DMS53 (cell line): ENCODE results near the gene CPSF3.

Experiments
- DNase-seq: peaks from one replicate; lab custom pipeline; 2025; lab: John Stamatoyannopoulos, UW

CPSF3 gene

GRCh38 chr2:9419541-9419940, 3.9 kb upstream of the CPSF3 start:
- no peak for DNase-seq

GRCh38 chr2:9420495-9420894, 3.0 kb upstream of the CPSF3 start:
- DNase-seq: no peak

GRCh38 chr2:9422321-9423099, 944 bp upstream of the CPSF3 start:
- DNase-seq: peak; percentile 73

GRCh38 chr2:9423922-9424272, 443 bp downstream of the CPSF3 start:
- peak; percentile 48 for DNase-seq

- DNase-seq: peak; percentile 44
Observed at GRCh38 chr2:9424447-9425164, 1.2 kb downstream of the CPSF3 start.

GRCh38 chr2:9428965-9429577, 5.6 kb downstream of the CPSF3 start:
- no peak for DNase-seq

- DNase-seq: no peak
Observed at GRCh38 chr2:9430316-9431293, 7.2 kb downstream of the CPSF3 start.

- DNase-seq: no peak
Observed at GRCh38 chr2:9434489-9434888, 11.0 kb downstream of the CPSF3 start.

- no peak for DNase-seq
Observed at GRCh38 chr2:9439536-9439935, 16.1 kb downstream of the CPSF3 start.

GRCh38 chr2:9440058-9440727, 16.7 kb downstream of the CPSF3 start:
- DNase-seq: no peak

- DNase-seq: no peak
Observed at GRCh38 chr2:9441556-9441955, 18.1 kb downstream of the CPSF3 start.

- no peak for DNase-seq
Observed at GRCh38 chr2:9443526-9443925, 20.1 kb downstream of the CPSF3 start.

- no peak for DNase-seq
Observed at GRCh38 chr2:9445089-9445488, 21.6 kb downstream of the CPSF3 start.

- DNase-seq: no peak
Observed at GRCh38 chr2:9451231-9451630, 27.8 kb downstream of the CPSF3 start.

- no peak for DNase-seq
Observed at GRCh38 chr2:9460441-9461017, 37.1 kb downstream of the CPSF3 start.

GRCh38 chr2:9461079-9461478, 37.6 kb downstream of the CPSF3 start:
- no peak for DNase-seq

- DNase-seq: peak; percentile 39
Observed at GRCh38 chr2:9462313-9462712, 38.9 kb downstream of the CPSF3 start.

GRCh38 chr2:9462886-9463697, 39.6 kb downstream of the CPSF3 start:
- peak; percentile 40 for DNase-seq

GRCh38 chr2:9463698-9464034, 40.2 kb downstream of the CPSF3 start:
- peak; percentile 31 for DNase-seq

- DNase-seq: no peak
Observed at GRCh38 chr2:9465170-9465569, 41.7 kb downstream of the CPSF3 start.
